ENCODE measurements around the gene TIAM1.
"Not testable (repeated sequence)": the region's sequence is repeated elsewhere in the genome, so short reads cannot be mapped to it uniquely, and the experiment has no call there.

The TIAM1 gene

GRCh38 chr21:31248598-31248997 lies 95.5 kb downstream of the TIAM1 start:
- peak; percentile 26 for DNase-seq

- DNase-seq = no peak
Observed at GRCh38 chr21:31243611-31244010, 100.5 kb downstream of the TIAM1 start.

DNA sequence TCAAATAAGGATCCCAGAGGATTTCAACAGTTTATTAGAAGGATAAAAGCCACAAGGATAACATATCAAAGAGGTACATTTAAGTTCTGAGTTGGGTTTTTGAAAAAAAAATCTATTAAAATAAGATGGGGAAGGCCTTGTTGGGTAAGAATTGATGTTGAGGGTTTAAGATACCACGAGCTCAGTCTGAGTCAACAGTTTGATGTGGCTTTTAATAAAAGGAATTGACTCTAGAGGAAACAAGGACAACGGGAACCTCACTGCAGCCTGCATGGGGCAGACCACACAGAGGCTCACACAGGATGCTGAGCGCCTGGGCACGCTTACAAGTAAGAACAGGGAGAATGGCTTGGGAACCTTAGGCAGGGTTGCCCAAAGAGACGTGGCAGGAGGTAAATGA lies 107.5 kb downstream of the TIAM1 start:
- DNase-seq = peak; percentile 57

DNA sequence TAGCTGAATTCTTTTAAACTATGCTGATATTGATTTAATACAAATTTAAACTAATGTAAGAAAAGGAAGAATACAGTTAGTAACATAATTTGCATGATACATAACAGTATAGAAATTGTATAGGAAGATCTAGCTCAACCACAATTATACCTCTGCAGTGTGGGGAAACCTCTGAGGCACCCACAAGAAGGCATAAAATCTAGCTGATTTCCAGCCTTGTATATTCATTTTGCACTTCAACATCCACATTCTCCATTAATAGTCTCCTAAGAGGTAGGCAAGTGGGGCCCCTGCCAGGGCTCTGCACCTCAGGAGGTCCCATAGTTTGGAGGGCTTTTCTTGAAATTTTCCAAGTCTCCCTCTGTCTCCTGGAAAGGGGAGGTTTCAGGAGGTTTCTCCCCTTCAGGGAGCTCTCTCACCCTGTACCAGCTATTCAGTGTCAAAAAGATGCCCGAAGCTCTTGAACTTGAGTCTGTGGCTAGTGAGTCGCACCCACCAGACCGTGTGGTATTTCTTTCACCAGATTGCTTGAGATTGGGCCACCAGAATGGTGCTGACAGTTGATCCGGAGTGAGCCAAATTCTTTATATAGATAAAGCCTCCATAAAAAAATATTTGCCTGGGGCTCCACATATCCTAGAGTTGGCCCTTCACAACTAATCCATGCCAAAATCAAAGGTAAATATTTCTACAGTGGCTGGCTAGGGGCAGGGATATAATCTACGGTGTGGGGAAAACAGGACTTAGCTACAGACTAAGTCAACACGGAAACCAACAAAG lies 108.2 kb downstream of the TIAM1 start:
- DNase-seq = peak; percentile 71

DNA sequence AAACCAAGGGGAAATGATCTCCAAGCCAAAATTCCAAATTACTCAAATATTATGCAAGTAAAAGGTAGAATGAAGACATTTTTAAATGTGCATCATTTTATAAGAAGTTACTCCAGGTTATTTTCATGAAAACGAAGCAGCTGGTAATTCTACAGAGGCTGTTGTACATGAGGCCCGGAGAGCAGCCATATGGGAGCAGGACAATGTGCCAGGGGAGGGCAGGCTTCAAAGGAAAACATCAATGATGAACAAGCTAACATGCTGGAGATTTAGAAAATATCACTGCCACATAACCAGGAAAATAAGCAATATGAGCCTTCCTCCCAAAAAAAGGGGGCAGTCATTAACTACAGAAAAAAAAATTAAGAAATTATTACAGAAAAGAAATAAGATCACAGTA lies 109.1 kb downstream of the TIAM1 start:
- no peak for DNase-seq

DNA sequence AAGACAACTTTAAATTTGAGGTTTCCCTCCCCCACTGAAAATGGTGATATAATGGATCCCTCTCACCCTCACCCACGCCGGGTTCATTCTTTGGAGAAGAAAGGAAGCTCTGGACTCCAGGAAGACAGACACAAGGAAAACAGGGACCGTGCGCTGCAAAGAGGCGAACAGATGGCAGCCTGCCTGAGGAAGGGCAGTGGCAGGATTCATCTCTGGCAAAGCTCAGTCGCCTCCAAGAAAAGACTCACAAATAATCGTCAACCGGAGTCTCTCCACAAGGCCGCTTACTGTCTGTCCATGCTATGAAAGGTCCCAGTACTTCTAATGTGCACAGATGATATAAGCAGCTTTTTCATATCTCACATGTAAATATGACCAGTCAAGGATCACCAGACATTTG lies 110.3 kb downstream of the TIAM1 start:
- no peak for DNase-seq

DNA sequence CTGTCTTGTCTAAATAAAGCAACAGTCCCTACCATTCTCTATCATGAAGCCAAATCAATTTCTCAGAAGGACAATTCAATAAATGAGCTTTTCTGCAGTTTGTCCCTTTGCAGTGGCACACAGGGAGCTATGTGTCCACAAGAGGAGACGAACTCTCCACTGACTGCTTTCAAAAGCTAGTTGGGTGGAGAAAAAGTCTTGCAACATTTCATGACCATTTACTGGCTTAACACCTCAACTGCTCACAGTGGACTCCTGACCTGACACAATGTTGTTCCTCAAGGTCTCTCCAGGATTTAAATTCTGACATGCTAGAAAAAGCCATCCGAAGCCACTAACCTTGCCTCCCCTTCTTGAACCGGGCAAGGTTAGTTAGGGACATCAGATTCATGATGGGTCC lies 111.7 kb downstream of the TIAM1 start:
- no peak for DNase-seq

DNA sequence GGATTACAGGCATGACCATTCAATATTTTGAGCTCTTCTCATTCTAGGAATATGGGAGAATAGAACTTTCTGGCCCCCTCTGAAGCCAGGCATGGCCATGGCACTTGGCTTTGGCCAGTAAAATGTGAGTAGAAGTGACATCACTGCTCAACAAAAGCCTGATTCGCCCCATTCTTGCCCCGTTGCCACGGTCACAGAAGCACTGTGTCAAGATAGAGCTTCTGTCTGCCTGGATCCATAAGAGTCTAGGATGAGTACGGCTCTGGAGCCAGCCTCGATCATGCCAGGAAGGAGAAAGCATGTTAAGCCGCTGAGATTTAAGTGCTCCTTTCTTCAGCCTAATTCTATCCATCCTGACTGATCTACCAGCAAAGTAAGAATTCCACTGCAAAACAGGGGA lies 113.1 kb downstream of the TIAM1 start:
- no peak for DNase-seq

- not testable (repeated sequence) for DNase-seq
Observed at GRCh38 chr21:31228723-31229122, 115.3 kb downstream of the TIAM1 start.

- no peak for DNase-seq
Observed at GRCh38 chr21:31225713-31226112, 118.3 kb downstream of the TIAM1 start.

- peak; percentile 33 for DNase-seq
Observed at GRCh38 chr21:31222142-31222541, 121.9 kb downstream of the TIAM1 start.

GRCh38 chr21:31221043-31221442 lies 123.0 kb downstream of the TIAM1 start:
- no peak for DNase-seq

GRCh38 chr21:31220575-31220974 lies 123.5 kb downstream of the TIAM1 start:
- peak; percentile 48 for DNase-seq

DNA sequence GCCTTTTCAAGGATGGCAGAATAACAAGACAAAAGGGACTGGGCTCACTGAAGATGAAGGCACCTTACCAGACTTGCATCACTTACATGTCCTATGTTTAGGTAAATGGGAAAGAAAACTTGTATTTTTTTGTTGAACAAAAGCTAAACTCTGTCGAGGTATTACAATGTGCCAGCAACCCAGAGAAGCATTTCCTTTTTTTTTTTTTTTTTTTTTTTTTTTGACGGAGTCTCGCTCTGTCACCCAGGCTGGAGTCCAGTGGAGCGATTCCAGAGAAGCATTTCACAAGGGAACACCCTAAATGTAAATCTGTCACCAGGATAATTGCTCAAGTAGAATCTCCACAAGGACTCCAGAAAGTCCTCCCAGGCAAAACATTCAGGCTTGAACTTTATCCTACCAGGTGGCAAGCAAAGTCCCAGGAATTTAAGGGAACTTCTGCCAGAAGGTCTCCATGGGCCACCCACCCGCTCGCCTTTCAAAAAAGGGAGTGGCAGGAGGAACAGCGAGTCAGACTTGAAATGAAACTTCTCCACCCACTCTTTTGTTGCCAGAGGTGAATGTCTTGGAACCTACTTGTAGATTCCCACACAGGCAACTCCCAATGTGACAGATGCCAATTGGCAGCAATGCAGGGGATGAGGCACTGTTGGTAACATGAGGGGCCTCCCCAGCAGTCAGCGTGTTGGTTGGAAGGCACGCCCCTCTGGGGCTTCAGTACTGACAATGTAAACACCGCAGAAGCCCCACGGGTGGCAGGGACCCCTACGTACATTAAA lies 125.0 kb downstream of the TIAM1 start:
- peak; percentile 38 for DNase-seq

GRCh38 chr21:31216206-31216605 lies 127.9 kb downstream of the TIAM1 start:
- no peak for DNase-seq

GRCh38 chr21:31213787-31214186 lies 130.3 kb downstream of the TIAM1 start:
- DNase-seq = peak; percentile 11

DNA sequence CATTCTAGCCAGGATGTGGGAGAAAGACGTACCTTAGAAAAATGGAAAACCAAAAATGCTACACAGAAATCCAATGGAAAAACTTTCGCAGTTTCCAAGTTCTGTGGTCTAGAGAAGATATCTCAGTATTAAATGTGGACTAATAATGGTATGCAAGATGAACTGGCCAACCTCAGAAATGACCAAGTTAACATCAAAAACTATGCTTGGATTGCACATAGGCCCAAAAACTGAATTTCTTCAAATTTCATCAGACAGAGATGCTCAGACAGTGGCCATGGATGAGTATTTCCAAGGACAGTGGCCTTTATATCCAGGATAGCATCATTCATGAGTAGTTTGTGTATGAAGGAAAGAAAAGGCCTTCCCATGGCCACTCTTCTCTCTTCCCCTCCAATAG lies 132.2 kb downstream of the TIAM1 start:
- DNase-seq = peak; percentile 78

DNA sequence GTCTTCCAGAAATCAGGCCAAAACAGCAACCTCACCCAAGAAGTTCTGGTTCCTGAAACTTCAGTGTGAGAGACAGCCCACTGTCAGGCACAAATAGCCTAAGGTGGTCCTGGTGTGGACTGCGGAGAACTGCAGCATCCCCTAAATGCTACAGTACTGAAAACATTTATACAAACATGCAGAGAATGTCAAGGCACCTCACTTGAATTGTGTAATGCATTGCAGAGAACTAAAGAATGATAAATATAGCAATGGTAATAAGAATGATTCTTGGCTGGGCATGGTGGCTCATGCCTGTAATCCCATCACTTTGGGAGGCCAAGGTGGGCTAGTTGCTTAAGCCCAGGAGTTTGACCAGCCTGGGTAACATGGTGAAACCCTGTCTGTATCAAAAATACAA lies 138.6 kb downstream of the TIAM1 start:
- DNase-seq = no peak

GRCh38 chr21:31204801-31205200 lies 139.3 kb downstream of the TIAM1 start:
- DNase-seq = no peak

- DNase-seq = peak; percentile 71
Observed at GRCh38 chr21:31203431-31204054, 140.5 kb downstream of the TIAM1 start.

GRCh38 chr21:31201548-31201947 lies 142.5 kb downstream of the TIAM1 start:
- peak; percentile 76 for DNase-seq

- no peak for DNase-seq
Observed at GRCh38 chr21:31201144-31201543, 142.9 kb downstream of the TIAM1 start.

GRCh38 chr21:31198575-31198974 lies 145.5 kb downstream of the TIAM1 start:
- DNase-seq = peak; percentile 65

DNA sequence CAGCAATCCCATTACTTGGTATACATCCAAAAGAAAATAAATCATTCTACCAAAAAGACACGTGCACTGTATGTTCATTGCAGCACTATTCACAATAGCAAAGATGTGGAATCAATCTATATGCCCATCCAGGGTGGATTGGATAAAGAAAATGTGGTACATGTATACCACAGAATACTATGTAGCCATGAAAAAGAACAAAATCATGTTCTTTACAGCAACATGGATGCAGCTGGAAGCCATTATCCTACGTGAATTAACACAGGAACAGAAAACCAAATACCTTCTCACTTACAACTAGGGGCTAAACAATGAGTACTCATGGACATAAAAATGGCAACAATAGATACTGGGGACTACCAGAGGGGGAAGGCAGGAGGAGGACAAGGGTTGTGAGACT lies 147.3 kb downstream of the TIAM1 start:
- no peak for DNase-seq
